GM18511 (cell line): ENCODE results near the gene RIPOR3.
"Not testable (repeated sequence)": the region's sequence is repeated elsewhere in the genome, so short reads cannot be mapped to it uniquely, and the experiment has no call there.

Source experiments
- ATAC-seq: cut with Tn5 transposase; IDR thresholded peaks from one replicate; pipeline ENCODE4 v1.9.1; 2021; ENCODE audit warnings: mild to moderate bottlenecking, moderate library complexity; ENCODE audit not compliant: unreplicated experiment

The RIPOR3 gene

GRCh38 chr20:50680105-50680960 is 11.0 kb downstream of the RIPOR3 start:
- ATAC-seq, result no peak

- ATAC-seq, result no peak
Observed at GRCh38 chr20:50679753-50680104, 11.6 kb downstream of the RIPOR3 start.

DNA sequence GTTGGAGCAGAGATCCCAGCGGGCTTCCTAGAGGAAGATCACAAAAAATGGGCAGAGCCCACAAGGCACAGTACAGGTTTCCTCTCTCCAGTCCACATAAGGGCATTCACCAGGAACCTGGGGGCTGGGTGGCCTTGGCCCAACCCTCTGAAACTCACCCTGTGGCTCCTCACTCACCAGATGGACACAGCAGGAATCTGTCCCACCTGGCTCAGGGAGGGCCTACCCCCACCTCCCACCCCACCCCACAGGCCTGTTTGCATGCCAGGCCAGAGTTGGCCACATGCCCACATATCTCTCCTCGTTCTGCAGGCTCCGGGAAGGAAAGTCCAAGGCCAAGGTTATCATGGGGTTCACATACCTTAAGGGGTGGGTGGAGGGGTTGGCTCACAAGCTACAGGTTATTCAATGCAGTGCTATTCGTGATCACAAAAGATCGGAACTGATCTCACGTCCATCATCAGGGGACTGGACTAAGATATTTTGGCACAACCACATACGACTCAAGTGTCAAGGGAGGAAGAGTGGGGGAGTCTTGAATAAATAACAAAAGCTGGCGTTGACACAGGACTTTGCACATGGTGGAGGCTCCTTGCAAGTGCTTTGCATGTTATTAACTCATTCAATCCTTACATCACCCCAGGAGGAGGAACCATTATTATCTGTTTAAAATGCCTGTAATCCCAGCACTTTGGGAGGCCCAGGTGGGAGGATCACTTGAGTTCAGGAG is 13.0 kb downstream of the RIPOR3 start:
- ATAC-seq, result no peak

DNA sequence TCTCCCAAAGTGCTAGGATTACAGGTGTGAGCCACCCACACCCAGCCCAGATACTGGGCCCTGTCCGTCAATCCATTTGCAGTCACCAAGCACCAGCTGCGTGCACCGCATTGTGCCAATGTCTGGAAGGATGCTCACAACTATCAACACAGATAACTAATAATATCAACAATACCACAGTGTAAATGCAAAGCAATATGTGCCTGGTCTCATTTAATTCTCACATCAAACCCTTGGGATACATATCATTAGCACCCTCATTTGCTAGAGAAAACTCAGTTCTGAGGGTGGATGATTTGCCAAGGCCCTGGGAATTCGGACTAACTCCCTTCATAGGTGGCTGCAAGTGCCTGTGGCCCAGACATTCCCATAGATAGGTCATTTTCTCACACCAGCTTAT is 14.5 kb downstream of the RIPOR3 start:
- no peak for ATAC-seq

DNA sequence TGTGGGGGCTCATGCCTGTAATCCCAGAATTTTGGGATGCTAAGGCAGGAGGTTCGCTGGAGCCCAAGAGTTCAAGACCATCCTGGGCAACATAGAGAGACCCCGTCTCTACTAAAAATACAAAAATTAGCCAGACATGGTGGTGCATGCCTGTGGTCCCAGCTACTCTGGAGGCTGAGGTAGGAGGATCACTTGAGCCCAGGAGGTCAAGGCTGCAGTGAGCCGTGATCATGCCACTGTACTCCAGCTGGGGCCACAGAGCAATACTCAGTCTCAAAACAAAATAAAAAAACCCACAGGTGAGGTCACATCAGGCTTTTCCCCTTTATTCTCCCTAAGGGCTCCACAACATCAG is 15.0 kb downstream of the RIPOR3 start:
- ATAC-seq, result not testable (repeated sequence)

GRCh38 chr20:50675671-50676376 is 15.5 kb downstream of the RIPOR3 start:
- ATAC-seq, result no peak

DNA sequence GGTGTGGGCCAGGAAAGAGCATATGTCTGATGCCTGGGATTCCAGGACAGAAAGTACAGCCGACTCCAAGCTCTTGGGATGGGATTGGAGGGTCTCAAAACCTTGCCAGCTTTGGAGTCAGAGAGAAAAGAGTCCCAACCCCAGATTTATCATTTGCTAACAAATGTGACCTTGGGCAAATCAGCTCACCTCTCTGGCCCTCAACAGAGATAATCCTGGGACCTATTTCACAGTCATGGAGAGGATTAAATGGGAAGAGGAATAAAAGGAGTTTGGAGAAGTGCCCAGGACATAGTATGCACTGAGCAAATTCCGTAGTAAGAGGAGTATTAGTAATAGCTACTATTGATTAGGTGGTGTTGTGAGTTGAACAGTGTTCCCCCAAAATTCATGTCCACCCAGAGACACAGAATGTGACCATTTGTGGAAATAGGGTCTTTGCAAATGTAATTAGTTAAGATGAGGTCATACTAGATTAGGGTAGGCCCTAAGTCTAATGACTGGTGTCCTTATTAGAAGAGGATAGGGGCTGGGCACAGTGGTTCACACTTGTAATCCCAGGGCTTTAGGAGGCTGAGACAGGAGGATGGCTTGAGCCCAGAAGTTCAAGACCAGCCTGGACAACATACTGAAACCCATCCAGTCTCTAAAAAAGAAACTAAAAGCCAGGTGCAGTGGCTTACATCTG is 17.1 kb downstream of the RIPOR3 start:
- no peak for ATAC-seq

DNA sequence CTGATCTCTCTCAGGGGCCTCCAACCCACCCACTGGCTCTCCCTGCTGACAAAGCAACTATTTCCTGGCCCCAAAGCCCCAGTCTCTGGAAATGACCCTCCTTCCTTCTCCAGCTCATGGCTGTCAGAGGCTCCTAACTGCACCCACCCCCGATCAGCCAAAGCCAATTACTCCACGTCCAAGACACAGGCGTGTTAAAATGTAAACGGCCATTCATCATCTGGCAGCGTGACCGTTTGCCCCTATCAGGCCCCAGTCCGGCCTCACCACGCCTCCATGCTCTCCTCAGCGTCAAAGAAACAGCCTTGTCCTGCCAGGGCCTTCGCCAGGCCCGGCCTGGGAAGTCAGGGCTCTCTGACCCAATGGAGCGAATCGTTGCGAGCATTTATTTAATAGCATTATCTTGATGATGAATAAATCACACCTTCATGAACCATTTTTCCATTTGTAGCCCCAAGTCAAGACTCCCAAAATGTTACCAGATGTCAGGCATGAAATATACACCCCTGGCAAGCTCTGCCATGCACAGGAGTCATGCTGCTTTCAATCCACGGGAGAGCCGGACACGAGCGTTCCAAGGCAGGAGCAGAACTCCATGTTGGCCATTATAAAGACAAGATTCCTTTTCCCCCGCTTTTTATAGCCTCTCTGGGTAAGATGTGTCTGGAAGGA is 17.7 kb downstream of the RIPOR3 start:
- no peak for ATAC-seq

DNA sequence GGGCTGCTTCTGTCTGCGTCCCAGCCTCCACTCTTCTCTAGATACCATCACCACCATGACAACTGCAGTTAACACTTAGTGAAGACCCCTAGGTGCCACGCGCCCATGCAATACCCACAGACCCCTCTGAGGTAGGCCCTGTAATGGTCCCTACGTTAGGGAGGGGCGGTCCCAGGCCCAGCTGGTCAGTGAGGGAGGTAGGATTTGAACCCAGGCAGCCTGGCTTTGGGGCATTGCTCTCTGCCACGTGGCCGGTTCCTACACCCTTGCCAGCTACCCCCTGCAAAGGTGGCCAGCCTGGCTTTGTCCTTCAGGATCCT is 18.2 kb downstream of the RIPOR3 start:
- no peak for ATAC-seq

DNA sequence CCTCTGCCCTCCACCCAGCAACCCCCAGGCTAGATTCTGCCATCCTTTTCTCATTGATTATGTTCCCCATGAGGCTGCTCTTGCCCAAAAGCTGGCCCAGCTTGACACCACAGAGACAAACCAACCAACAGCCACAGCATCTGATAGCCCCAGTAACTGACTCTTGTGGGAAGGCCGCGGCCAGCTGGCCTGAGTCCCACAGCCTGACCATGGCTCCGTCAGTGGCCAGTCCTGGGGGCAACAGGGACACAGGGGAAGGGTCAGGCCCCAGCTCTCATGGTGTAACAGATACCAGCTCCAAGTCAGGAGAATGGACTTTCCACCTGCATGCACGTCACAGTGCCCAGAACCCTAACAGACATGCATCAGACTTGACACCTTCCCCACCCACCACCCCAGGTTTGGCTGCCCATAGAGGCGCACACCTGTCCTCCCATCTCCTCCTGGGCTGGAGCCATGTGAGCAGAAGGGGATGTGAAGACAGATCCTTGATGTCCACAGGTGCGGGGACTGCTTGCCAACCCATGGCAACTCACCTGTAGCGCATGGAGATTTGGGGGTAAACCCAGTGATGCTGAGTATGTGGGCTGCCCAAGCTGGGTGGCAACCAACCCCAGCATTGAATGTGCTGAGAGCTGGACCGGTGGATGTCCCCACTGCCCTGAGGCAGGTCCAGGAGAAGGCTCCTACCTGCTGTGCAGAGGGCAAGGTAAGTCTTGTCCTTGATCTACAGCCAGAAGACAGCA is 18.8 kb downstream of the RIPOR3 start:
- no peak for ATAC-seq

DNA sequence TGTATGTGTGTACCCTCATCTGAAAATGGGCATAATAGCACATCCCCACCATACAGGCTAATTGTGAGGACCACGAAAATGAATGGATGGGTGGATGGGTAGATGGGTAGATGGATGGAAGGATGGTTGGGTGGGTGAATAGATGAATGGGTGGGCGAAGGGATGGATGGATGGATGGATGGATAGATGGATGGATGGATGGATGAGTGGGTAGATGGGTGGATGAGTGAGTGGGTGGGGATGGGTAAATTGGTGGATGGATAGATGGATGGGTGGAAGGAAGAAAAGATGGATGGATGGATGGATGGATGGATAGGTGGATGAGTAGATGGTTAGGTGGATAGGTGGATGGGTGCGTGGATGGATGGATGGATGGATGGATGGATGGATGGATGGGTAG is 19.7 kb downstream of the RIPOR3 start:
- no peak for ATAC-seq

GRCh38 chr20:50671010-50671409 is 20.3 kb downstream of the RIPOR3 start:
- ATAC-seq, result not testable (repeated sequence)

DNA sequence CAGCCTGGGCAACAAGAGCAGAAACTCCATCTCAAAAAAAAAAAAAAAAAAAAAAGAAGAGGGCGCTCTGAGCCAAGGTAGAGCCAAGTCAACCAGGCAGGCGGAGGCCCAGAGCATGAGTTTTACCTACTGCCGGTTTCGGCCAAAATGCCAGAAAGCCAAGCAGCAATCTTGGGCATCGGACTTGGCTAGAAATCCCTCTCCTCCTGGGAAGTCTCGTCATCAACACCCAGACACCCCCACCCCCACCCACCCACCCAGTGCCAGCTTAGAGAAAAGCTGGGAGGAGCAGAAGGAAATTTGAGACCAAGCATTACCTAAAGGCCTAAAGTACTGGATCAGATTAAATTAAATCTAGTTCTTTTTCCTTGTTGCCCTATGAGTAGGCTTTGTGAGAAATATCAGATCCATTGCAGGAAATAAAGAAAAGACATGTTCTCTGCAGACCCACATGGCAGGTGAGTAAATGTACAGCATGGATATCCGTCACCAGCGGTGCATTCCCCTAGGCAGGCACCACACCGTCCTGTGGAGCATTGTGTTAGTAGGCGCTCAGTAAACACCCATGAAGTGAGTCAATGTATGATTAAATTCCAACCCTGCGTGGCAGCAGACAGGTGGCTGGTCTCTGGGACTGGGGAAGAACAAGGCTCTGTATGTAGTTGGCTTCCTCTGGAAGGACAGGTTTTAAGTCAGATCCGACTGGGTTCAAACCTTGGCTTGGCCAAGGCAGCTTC is 21.0 kb downstream of the RIPOR3 start:
- ATAC-seq, result no peak

DNA sequence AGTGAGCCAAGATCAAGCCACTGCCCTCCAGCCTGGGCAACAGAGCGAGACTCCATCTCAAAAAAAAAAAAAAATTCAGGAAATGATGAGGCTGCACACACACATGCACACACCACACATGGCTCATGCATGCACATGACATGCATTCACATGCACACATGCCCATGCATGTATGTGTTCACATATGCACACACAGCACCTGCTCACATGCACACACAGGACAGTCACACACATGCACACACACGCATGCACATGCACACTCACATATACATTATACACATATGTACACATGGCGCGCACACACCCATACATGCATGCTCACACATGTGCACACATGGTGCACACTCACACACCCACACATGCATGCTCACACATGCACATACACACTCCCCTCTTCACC is 22.5 kb downstream of the RIPOR3 start:
- ATAC-seq, result no peak

GRCh38 chr20:50668326-50668725 is 23.0 kb downstream of the RIPOR3 start:
- no peak for ATAC-seq

DNA sequence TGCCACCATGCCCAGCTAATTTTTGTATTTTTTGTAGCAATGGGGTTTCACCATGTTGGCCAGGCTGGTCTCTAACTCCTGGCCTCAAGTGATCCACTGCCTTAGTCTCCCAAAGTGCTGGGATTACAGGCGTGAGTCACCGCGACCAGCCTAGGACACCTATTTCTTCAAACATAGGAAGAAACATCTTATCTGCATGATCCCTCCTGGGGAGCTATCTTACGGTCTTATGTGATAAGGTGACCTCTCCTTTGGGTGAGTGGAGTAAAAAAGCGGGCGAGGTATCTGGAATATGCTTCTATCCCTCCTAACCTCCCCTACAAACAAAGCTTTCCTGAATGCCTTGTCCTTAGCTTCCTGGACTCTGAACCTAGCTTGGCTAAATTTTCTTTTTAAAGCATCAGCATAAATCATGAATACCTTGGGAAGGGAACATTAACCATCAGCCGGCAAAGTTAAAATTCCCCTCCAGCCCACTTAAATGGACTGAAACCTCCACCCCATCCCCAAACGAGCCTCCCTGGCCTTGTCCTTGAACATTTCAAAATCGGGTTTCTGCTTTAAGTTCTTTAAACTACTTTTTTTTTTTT is 24.5 kb downstream of the RIPOR3 start:
- ATAC-seq, result no peak

- ATAC-seq, result no peak
Observed at GRCh38 chr20:50664254-50664653, 27.1 kb downstream of the RIPOR3 start.

DNA sequence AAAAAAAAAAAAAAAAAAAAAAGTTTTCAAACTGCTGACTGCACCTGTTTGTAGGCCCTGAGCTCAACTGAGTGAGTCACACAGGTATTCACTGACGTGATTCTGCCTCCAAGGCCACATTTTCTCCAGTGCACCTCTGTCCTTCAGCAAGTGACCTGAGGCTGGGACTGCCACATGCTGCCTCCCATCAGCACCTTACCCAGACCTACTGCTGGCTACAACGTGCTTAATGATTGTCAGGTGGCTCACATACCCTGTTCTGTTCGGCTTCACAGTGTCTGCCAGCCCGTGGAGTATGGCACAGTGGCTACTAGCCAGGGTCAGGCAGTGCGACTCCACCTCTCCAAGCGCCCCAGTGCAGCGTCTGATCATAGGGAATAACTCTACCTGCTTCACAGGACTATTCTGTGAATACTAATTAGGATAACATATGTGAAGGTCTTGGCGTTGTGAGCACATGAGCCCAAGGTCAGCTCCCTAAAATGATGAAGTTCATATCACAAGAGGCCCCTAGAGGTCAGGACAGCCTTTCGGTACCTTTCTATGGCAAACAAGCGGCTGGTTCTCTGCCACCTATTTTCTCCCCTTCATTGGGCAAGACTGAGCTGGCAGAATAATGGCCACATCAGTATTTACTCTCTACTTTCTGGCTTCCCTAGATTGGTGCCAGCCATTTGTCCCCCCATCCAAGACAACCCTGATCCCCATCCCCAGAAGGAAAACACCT is 28.1 kb downstream of the RIPOR3 start:
- ATAC-seq, result no peak
